Endothelial cell of hepatic sinusoid (primary cell): ENCODE data around the gene SLC35C1.

ENCODE experiments used
- in situ Hi-C: cut with HindIII; loops from 2 replicates; pipeline ENCODE4 v1.10.0; 2017; ENCODE audit warnings: low sequenced_read_pairs

SLC35C1 gene

GRCh38 chr11:45843158-45843924 is 38.4 kb downstream of the SLC35C1 start:
- in situ Hi-C loops, result no loop called here

- in situ Hi-C loops, result no loop called here
These were observed 40.1 kb downstream of the SLC35C1 start for GRCh38 chr11:45844822-45845578.

GRCh38 chr11:45846174-45846675 is 41.3 kb downstream of the SLC35C1 start:
- in situ Hi-C loops, result no loop called here

- in situ Hi-C loops, result no loop called here
These were observed 42.3 kb downstream of the SLC35C1 start, which contains the start of gene CRY2 for GRCh38 chr11:45846974-45847910. CRY2 (plus strand) TSS chr11:45847475; CDS start chr11:45847491, 16 bp downstream.

- in situ Hi-C loops, result no loop called here
These were observed 43.0 kb downstream of the SLC35C1 start for GRCh38 chr11:45847911-45848316.

GRCh38 chr11:45848654-45849081 is 43.7 kb downstream of the SLC35C1 start:
- in situ Hi-C loops, result no loop called here

GRCh38 chr11:45850446-45850845 is 45.5 kb downstream of the SLC35C1 start:
- in situ Hi-C loops, result no loop called here

- in situ Hi-C loops, result no loop called here
These were observed 46.3 kb downstream of the SLC35C1 start for GRCh38 chr11:45851228-45851627.

- in situ Hi-C loops, result no loop called here
These were observed 47.2 kb downstream of the SLC35C1 start for GRCh38 chr11:45852018-45852711.

- in situ Hi-C loops, result no loop called here
These were observed 47.8 kb downstream of the SLC35C1 start for GRCh38 chr11:45852712-45853101.

- in situ Hi-C loops, result no loop called here
These were observed 48.6 kb downstream of the SLC35C1 start for GRCh38 chr11:45853332-45854219.

GRCh38 chr11:45855308-45855707 is 50.4 kb downstream of the SLC35C1 start:
- in situ Hi-C loops, result no loop called here

- in situ Hi-C loops, result no loop called here
These were observed 51.1 kb downstream of the SLC35C1 start for GRCh38 chr11:45856044-45856468.

GRCh38 chr11:45857961-45858474 is 53.1 kb downstream of the SLC35C1 start:
- in situ Hi-C loops, result no loop called here

- in situ Hi-C loops, result no loop called here
These were observed 53.9 kb downstream of the SLC35C1 start for GRCh38 chr11:45858751-45859398.

GRCh38 chr11:45859661-45860140 is 54.8 kb downstream of the SLC35C1 start:
- in situ Hi-C loops, result no loop called here

- in situ Hi-C loops, result no loop called here
These were observed 55.4 kb downstream of the SLC35C1 start for GRCh38 chr11:45860348-45860747.
